Measurements from ENCODE around the gene LDOC1.
"Not testable (repeated sequence)": the region's sequence is repeated elsewhere in the genome, so short reads cannot be mapped to it uniquely, and the experiment has no call there.

LDOC1 gene

DNA sequence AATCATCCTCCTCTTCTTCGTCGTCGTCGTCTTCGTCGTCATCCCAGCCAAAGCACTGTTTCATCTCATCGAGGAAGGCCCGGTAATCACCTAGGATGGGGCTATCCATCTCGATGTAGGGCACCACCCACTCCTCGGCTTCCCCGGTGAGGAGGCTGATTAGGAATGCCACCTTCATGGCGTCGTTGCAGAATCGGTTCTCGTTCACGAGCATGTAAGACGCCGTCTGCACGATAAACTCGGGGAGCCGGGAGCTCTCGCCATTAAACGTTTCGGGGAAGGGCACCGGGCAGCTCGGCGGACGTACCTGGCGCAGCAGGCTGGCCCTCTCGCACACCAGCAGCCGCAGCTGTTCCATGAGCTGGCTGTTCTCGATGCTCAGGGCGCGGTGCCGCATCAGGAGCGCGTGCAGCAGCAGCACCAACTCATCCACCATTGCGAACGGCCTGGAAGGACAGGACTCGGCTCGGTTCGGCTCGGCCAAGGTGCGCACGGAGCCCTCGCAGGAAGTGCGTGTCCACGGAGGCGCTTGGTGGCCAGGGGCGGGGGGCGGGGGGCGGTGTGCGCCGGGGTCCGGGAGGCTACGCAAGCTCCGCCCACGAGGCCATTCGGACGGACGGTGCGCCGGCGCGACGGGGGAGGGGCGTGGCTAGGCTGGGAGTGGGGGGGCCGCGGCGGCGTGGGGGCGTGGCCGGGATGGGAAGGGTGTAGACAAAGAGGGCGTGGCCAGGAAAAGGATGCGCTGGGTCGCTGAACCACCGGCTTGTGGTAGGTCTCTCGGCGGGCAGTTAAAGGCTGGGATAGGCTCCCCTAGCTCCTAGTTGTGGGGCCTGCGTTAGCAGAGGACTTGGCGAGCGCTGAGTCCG, at the start of gene LDOC1:
TSS of gene LDOC1 (minus strand) at position 544 of the 866 bp plus-strand sequence. CDS start at position 436, 108 bp downstream.
- peak; percentile 43 for DNase-seq (ENCODE audit: low read depth)

DNA sequence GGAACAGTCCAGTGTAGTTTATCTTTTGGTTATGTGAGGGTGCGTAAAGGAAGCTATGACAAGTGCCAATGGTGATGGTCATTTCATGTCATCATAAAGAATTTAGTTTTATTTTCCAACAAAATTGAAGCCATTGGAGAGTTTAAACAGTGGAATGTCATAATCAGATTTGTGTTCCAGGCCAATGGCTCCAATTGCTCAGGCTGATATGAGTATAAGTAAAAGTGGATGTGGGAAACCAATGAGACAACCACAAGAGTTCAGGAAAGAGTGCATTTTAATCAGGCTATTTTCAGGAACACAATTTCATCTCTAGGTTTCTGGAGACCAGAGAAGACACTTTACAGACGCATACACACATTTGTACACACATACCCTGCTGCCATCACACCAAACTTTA, 44.7 kb upstream of the LDOC1 start:
- no peak for DNase-seq (ENCODE audit: low read depth)

DNA sequence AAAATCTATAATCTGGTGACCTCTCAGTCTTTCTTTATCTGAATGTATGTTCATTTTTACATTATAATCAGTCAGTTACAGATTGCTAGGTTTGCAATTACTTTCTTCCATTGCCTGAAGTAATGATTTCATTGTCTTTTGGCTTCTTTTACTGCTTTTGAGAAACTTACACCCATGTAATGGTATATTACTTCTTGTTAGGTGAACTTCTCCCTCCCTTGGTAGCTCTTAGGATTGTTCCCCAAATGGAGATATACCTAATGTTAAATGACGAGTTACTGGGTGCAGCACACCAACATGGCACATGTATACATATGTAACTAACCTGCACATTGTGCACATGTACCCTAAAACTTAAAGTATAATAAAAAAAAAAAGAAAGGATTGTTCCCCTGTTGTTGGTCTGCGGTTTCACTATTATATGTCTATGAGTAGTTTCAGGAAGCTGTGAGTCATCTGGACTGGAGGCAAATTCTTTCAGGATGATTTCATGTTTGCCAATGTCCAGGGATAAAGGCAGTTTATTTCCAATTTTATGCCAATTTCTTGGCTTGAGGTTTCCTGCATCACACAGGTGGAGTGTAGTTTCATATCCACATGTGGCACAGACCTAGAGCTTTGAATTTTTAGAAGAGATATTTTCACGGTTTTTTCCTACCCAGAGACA, 43.5 kb upstream of the LDOC1 start:
- no peak for DNase-seq (ENCODE audit: low read depth)

GRCh38 chrX:141214196-141214595, 37.3 kb upstream of the LDOC1 start:
- DNase-seq (ENCODE audit: low read depth) = no peak

DNA sequence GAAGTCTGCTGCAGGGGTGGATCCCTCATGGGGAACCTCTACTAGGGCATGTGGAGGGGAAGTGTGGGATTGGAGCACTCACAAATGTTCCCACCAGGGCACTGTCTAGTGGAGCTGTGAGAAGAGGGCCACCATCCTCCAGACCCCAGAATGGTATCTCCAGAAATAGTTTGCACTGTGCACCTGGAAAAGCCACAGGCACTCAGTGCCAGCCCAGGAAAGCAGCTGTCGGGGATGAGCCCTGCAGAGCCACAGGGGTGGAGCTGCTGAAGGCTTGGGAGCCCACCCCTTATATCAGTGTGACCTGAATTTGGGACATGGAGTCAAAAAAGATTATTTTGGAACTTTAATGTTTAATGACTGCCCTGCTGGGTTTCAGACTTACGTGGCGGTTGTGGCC, 25.0 kb upstream of the LDOC1 start:
- DNase-seq (ENCODE audit: low read depth) = no peak

GRCh38 chrX:141188573-141188972, 11.6 kb upstream of the LDOC1 start:
- not testable (repeated sequence) for DNase-seq (ENCODE audit: low read depth)

- no peak for DNase-seq (ENCODE audit: low read depth)
Observed at GRCh38 chrX:141185366-141185765, 8.4 kb upstream of the LDOC1 start.

DNA sequence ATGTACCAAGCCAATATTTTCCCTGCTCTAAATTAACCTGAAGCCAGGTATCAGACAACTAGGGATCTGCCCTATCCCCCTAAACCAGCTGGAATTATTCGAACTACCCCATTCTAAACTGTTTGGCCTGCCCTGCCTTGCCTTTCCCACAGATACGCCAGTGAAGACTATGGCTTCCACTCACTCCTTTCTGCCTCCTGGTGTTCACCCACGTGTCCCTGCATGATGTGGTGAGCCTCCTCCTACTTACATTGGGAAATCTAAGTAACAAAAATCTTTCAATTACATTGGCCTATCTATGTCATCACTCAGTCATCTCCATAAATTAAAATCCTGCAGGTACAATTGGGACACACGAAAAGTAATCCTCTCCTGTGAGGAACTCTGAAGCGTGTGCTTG, 6.1 kb upstream of the LDOC1 start:
- DNase-seq (ENCODE audit: low read depth) = no peak

- no peak for DNase-seq (ENCODE audit: low read depth)
Observed at GRCh38 chrX:141180851-141181250, 3.9 kb upstream of the LDOC1 start.

DNA sequence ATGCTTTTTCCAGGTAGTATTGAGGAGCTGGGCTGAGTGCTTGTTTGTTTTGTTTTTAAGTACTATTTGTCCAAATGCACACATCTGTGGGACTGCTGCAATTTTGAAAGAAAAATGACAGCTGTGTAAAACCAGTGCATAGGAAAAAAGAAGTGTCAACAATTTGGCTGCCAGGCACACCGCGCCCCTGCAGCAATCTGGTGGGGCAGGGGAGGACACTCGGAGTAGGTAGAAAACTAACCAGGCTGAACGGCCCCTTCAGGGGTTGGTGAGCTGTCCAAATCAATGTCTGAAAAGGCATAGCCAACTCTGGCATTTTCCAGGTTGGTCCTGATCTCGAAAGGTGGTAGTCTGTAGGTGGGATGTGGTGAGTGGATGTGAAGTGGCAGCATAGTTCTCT, 1.1 kb downstream of the LDOC1 start:
- no peak for DNase-seq (ENCODE audit: low read depth)

DNA sequence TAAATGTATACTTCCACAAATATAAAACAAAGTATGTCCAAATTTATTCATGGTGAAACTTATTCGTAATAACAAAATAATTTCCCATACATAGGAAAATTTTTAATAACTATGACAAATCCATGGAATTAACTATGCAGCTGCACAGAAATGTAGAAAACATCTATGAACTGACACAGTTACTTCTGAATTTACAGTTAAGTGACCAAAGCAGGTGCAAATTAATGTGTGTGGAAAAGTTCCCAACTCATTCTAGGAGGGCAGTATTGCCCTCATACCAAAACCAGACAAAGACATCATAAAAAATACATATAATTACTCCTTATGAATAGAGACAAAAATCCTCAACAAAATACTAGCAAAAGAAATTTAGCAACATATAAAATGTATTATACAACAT, 12.5 kb downstream of the LDOC1 start:
- DNase-seq (ENCODE audit: low read depth) = no peak

GRCh38 chrX:141158084-141158483, 18.8 kb downstream of the LDOC1 start:
- DNase-seq (ENCODE audit: low read depth) = no peak

- DNase-seq (ENCODE audit: low read depth) = not testable (repeated sequence)
Observed at GRCh38 chrX:141155231-141155630, 21.7 kb downstream of the LDOC1 start.

GRCh38 chrX:141142946-141143345, 34.0 kb downstream of the LDOC1 start:
- DNase-seq (ENCODE audit: low read depth) = no peak

DNA sequence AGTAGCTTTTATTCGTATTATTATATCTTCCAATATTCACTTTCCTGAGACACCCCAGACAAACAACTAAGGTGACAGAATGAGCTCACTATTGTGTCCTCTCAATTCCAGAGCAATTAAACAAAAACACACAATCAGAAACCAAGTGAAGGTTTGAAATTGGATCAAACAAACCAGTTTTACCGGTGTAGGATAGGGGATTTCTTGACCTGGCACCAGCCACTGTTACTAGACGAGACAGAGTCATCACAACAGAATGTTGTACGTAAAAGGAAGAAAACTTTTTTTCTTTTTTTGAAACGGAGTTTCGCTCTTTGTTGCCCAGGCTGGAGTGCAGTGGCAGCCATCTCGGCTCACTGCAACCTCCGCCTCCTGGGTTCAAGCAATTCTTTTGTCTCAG, 43.7 kb downstream of the LDOC1 start:
- DNase-seq (ENCODE audit: low read depth) = no peak

DNA sequence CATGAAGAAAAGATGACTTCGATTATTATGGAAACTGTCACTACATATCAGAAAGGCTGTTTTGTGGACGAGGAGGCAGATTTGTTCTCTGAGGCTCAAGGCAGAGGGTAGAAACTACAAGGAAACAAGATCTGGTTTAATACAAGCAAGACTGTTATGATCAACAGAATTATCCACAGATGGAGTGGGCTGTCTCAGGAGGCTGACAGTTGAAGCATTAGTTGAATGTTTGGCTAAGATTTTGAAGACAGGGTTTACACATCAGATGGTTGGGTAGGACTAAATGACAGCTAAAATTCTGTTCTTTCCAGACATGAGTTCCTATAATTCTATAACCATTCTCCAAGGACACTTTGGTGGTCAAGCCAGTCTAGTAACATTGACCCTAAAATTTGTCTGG, 49.8 kb downstream of the LDOC1 start:
- DNase-seq (ENCODE audit: low read depth) = no peak

Data from stimulated activated CD8-positive, alpha-beta memory T cell treated with anti-CD3 and anti-CD28 coated beads, Interleukin-15, amount 100 ng/mL, for 24 hours (primary cell).